HepG2 (cell line): ENCODE measurements around the gene C20orf204. TPM values are rescaled to one million over a fixed set of nuclear protein-coding genes. Genes with fewer than 3 reads are reported as not detected.

Experiments
- ATAC-seq: fragments of 200-7000 bp; cut with Tn5 transposase; 3 replicates; pipeline ENCODE4 v1.9.1; 2020; ENCODE audit warnings: mild to moderate bottlenecking, moderate library complexity
- BruUV-seq: library from RNA; stranded (reverse); fragments of 400-500 nt; replicated peaks from 2 replicates; lab custom pipeline; 2021; lab: Mats Ljungman, UMichigan
- CTCF ChIA-PET: fragments of 300-600 bp; formaldehyde crosslinking; extraction: SDS; loops from one replicate; lab custom pipeline; 2021; ENCODE audit warnings: low total read pairs, inconsistent platforms, low intra/inter-chr PET ratio; lab: Yijun Ruan, JAX
- POLR2A ChIA-PET: fragments of 350-600 bp; sonication (Branson Sonifier 250); formaldehyde crosslinking; loops from one replicate; lab custom pipeline; 2020; ENCODE audit warnings: antibody characterized with exemption, inconsistent platforms; lab: Yijun Ruan, JAX
- DNase-seq: peaks from one replicate; pipeline ENCODE4 v3.0.0-alpha.2; 2015; ENCODE audit warnings: low spot score
- FAIRE-seq: peaks from 3 replicates; lab custom pipeline; 2011; peaks lifted over from hg19 to GRCh38; lab: Jason Lieb, UNC
- H2AFZ ChIP-seq: one replicate; pipeline ENCODE4 v1.6.1; 2011; ENCODE audit warnings: low read length, inconsistent platforms
- H3K27ac ChIP-seq: fragments of 300-600 bp; 3 replicates; pipeline ENCODE4 v1.8.0; 2011; ENCODE audit warnings: mixed run types, mild to moderate bottlenecking, mixed read lengths, low read length, inconsistent platforms; ENCODE audit not compliant: insufficient read depth; ENCODE audit errors: extremely low read length
- H3K27me3 ChIP-seq, 2 experiments: fragments of 200-600 bp in 1 of 2; 2 replicates in 1 of 2; 3 replicates in 1 of 2; pipeline versions ENCODE4 v1.6.0 to v1.8.0; 2011; ENCODE audit warnings: low read length in 2 of 2, mild to moderate bottlenecking in 2 of 2, moderate library complexity in 2 of 2, inconsistent platforms in 1 of 2; ENCODE audit not compliant: insufficient read depth in 2 of 2, control insufficient read depth in 1 of 2
- H3K36me3 ChIP-seq, 2 experiments: fragments of 200-600 bp in 1 of 2; replicated peaks in 1 of 2; 2 replicates in 1 of 2; 3 replicates in 1 of 2; pipeline versions ENCODE4 v1.5.1 to v1.8.0; 2011; ENCODE audit warnings: low read length in 2 of 2, inconsistent platforms in 1 of 2; ENCODE audit not compliant: insufficient read depth in 2 of 2, control insufficient read depth in 1 of 2
- H3K4me1 ChIP-seq: 2 replicates; pipeline ENCODE4 v1.5.1; 2012; ENCODE audit warnings: low read length, inconsistent platforms; ENCODE audit not compliant: insufficient read depth
- H3K4me2 ChIP-seq: 2 replicates; pipeline ENCODE4 v1.6.0; 2011; ENCODE audit warnings: low read depth, low read length, inconsistent platforms
- H3K4me3 ChIP-seq, 3 experiments: fragments of 200-600 bp in 1 of 3; sonication (generic), shearing (Covaris generic) in 1 of 3; replicated peaks in 1 of 3; 2 replicates each; pipeline ENCODE4 v1.5.1; 2011 to 2016; ENCODE audit warnings: low read length in 3 of 3, inconsistent platforms in 2 of 3, low read depth in 2 of 3, mild to moderate bottlenecking in 2 of 3, control low read depth in 1 of 3, mixed read lengths in 1 of 3; ENCODE audit not compliant: insufficient read depth in 1 of 3
- H3K79me2 ChIP-seq: one replicate; pipeline ENCODE4 v1.6.1; 2011; ENCODE audit warnings: low read length, inconsistent platforms; ENCODE audit not compliant: insufficient read depth
- H3K9ac ChIP-seq: 2 replicates; pipeline ENCODE4 v1.6.0; 2011; ENCODE audit warnings: mild to moderate bottlenecking, low read depth, low read length, inconsistent platforms; ENCODE audit not compliant: insufficient read depth
- H3K9me3 ChIP-seq: 2 replicates; pipeline ENCODE4 v1.5.1; 2012; ENCODE audit warnings: mild to moderate bottlenecking, low read length
- H4K20me1 ChIP-seq: 2 replicates; pipeline ENCODE4 v1.6.0; 2011; ENCODE audit warnings: inconsistent platforms, mild to moderate bottlenecking, low read length, moderate library complexity; ENCODE audit not compliant: insufficient read depth
- AGO2 ChIP-seq: fragments of 200-400 bp; formaldehyde crosslinking; optimal IDR thresholded peaks from 2 replicates; pipeline ENCODE3; 2017; ENCODE audit warnings: mild to moderate bottlenecking, low read depth, low read length, moderate library complexity
- ATM ChIP-seq: fragments of 450-650 bp; IDR thresholded peaks from 2 replicates; pipeline ENCODE4 v1.7.1; 2017; ENCODE audit warnings: mild to moderate bottlenecking, borderline replicate concordance
- MED8 ChIP-seq: sonication (generic); formaldehyde crosslinking; IDR thresholded peaks from 2 replicates; pipeline ENCODE4 v1.8.1; 2023; ENCODE audit warnings: mild to moderate bottlenecking, missing genetic modification reagents; ENCODE audit not compliant: insufficient replicate concordance
- WGBS: methylation state at CpG from one replicate; pipeline ENCODE4 v1.1.6; 2017; ENCODE audit warnings: low lambda C conversion rate; 5-methylcytosine and 5-hydroxymethylcytosine counted together
- in situ Hi-C: cut with HindIII; loops from 2 replicates; pipeline ENCODE4 v1.10.0; 2017; ENCODE audit warnings: low pct_unique_long_range_greater_than_20kb; ENCODE audit not compliant: extremely low pct_ligation_motif_present
- intact Hi-C: fragments of 100-400 bp; cut with micrococcal nuclease; formaldehyde crosslinking; loops from one replicate; pipeline ENCODE4 v1.10.0; 2022; ENCODE audit not compliant: unreplicated experiment
- polyA plus RNA-seq, 8 experiments: library from polyadenylated mRNA; depleted of rRNA in 3 of 8; stranded (reverse) in 7 of 8; unstranded in 1 of 8; fragments of >200 nt; fragmentation: Illumina TruSeq in 4 of 8; extraction: Trizol in 4 of 8; gene quantifications; 2 replicates each; pipeline versions ENCODE4 v1.2.1 to v1.2.3, GENCODE V29; 2011 to 2016; ENCODE audit warnings: low read depth in 4 of 8, missing spikeins in 1 of 8, mixed read lengths in 1 of 8; ENCODE audit not compliant: insufficient read depth in 1 of 8
- total RNA-seq, 5 experiments: library from RNA; depleted of rRNA; stranded (reverse); fragments of >200 nt; fragmentation: Illumina TruSeq; extraction: Trizol; gene quantifications; 2 replicates each; pipeline ENCODE4 v1.2.3, GENCODE V29; 2016; ENCODE audit warnings: low read depth in 1 of 5
- TF ChIP-seq, protein P1 (sequence below): sonication (generic); formaldehyde crosslinking; IDR thresholded peaks from one replicate; pipeline ENCODE4 v1.5.1; 2020; ENCODE audit warnings: mild to moderate bottlenecking, missing genetic modification reagents; ENCODE audit errors: not compliant biosample characterization
- TF ChIP-seq, protein P2 (sequence below): fragments of 450-650 bp; IDR thresholded peaks from 2 replicates; pipeline ENCODE4 v1.6.1; 2016
- TF ChIP-seq, protein P3 (sequence below): sonication (generic); formaldehyde crosslinking; IDR thresholded peaks from 2 replicates; pipeline ENCODE4 v1.5.1; 2020; ENCODE audit warnings: mild to moderate bottlenecking, missing genetic modification reagents, moderate library complexity

C20orf204 gene
- total and polyA plus RNA-seq, 2 of the 13 experiments (the other 11 are each of a cell fraction or from before 2014, with no cell fraction given): 22.1 to 80.0 TPM

GRCh38 chr20:64075556-64075955, 39.6 kb downstream of the C20orf204 start (continued):
- TF ChIP-seq, protein P1, sequence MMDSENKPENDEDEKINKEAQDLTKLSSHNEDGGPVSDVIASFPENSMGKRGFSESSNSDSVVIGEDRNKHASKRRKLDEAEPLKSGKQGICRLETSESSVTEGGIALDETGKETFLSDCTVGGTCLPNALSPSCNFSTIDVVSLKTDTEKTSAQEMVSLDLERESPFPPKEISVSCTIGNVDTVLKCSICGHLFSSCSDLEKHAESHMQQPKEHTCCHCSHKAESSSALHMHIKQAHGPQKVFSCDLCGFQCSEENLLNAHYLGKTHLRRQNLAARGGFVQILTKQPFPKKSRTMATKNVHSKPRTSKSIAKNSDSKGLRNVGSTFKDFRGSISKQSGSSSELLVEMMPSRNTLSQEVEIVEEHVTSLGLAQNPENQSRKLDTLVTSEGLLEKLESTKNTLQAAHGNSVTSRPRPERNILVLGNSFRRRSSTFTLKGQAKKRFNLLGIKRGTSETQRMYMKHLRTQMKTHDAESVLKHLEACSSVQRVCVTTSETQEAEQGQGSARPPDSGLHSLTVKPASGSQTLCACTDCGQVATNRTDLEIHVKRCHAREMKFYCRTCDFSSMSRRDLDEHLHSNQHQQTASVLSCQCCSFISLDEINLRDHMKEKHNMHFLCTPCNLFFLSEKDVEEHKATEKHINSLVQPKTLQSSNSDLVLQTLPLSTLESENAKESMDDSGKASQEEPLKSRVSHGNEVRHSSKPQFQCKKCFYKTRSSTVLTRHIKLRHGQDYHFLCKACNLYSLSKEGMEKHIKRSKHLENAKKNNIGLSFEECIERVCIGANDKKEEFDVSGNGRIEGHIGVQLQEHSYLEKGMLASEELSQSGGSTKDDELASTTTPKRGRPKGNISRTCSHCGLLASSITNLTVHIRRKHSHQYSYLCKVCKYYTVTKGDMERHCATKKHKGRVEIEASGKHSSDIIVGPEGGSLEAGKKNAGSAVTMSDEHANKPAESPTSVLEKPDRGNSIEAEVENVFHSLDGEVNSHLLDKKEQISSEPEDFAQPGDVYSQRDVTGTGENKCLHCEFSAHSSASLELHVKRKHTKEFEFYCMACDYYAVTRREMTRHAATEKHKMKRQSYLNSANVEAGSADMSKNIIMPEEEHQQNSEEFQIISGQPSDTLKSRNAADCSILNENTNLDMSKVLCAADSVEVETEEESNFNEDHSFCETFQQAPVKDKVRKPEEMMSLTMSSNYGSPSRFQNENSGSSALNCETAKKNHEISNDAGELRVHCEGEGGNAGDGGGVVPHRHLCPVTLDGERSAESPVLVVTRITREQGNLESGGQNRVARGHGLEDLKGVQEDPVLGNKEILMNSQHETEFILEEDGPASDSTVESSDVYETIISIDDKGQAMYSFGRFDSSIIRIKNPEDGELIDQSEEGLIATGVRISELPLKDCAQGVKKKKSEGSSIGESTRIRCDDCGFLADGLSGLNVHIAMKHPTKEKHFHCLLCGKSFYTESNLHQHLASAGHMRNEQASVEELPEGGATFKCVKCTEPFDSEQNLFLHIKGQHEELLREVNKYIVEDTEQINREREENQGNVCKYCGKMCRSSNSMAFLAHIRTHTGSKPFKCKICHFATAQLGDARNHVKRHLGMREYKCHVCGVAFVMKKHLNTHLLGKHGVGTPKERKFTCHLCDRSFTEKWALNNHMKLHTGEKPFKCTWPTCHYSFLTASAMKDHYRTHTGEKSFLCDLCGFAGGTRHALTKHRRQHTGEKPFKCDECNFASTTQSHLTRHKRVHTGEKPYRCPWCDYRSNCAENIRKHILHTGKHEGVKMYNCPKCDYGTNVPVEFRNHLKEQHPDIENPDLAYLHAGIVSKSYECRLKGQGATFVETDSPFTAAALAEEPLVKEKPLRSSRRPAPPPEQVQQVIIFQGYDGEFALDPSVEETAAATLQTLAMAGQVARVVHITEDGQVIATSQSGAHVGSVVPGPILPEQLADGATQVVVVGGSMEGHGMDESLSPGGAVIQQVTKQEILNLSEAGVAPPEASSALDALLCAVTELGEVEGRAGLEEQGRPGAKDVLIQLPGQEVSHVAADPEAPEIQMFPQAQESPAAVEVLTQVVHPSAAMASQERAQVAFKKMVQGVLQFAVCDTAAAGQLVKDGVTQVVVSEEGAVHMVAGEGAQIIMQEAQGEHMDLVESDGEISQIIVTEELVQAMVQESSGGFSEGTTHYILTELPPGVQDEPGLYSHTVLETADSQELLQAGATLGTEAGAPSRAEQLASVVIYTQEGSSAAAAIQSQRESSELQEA (CRISPR knock-in tag): no peak

GRCh38 chr20:64076061-64076997, 40.3 kb downstream of the C20orf204 start:
- ATAC-seq (no peak), FAIRE-seq (no peak), DNase-seq (no peak)
- BruUV-seq: no TSS peak
- H2AFZ ChIP-seq: no peak overlapping the region
- no peak overlapping the region for H3K9ac ChIP-seq
- ChIA-PET POLR2A (no interaction called here), CTCF (no interaction called here)
- H3K79me2 ChIP-seq: no peaks in the 10 kb centered on the region
- no peaks in the 10 kb centered on the region for H4K20me1 ChIP-seq
- H3K36me3 ChIP-seq: no peaks in the 10 kb centered on the region
- in situ Hi-C loops (no loop called here), intact Hi-C loops (no loop called here)
- TF ChIP-seq MED8 (peak; percentile 18), AGO2 (peak; percentile 7), ATM (no peak)
- TF ChIP-seq, protein P2, sequence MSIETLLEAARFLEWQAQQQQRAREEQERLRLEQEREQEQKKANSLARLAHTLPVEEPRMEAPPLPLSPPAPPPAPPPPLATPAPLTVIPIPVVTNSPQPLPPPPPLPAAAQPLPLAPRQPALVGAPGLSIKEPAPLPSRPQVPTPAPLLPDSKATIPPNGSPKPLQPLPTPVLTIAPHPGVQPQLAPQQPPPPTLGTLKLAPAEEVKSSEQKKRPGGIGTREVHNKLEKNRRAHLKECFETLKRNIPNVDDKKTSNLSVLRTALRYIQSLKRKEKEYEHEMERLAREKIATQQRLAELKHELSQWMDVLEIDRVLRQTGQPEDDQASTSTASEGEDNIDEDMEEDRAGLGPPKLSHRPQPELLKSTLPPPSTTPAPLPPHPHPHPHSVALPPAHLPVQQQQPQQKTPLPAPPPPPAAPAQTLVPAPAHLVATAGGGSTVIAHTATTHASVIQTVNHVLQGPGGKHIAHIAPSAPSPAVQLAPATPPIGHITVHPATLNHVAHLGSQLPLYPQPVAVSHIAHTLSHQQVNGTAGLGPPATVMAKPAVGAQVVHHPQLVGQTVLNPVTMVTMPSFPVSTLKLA: peak; percentile 59; the same call in 1 of the 2 replicates
- TF ChIP-seq, protein P3, sequence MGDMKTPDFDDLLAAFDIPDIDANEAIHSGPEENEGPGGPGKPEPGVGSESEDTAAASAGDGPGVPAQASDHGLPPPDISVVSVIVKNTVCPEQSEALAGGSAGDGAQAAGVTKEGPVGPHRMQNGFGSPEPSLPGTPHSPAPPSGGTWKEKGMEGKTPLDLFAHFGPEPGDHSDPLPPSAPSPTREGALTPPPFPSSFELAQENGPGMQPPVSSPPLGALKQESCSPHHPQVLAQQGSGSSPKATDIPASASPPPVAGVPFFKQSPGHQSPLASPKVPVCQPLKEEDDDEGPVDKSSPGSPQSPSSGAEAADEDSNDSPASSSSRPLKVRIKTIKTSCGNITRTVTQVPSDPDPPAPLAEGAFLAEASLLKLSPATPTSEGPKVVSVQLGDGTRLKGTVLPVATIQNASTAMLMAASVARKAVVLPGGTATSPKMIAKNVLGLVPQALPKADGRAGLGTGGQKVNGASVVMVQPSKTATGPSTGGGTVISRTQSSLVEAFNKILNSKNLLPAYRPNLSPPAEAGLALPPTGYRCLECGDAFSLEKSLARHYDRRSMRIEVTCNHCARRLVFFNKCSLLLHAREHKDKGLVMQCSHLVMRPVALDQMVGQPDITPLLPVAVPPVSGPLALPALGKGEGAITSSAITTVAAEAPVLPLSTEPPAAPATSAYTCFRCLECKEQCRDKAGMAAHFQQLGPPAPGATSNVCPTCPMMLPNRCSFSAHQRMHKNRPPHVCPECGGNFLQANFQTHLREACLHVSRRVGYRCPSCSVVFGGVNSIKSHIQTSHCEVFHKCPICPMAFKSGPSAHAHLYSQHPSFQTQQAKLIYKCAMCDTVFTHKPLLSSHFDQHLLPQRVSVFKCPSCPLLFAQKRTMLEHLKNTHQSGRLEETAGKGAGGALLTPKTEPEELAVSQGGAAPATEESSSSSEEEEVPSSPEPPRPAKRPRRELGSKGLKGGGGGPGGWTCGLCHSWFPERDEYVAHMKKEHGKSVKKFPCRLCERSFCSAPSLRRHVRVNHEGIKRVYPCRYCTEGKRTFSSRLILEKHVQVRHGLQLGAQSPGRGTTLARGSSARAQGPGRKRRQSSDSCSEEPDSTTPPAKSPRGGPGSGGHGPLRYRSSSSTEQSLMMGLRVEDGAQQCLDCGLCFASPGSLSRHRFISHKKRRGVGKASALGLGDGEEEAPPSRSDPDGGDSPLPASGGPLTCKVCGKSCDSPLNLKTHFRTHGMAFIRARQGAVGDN (CRISPR knock-in tag): peak; percentile 5; the same call in 1 of the 2 replicates
- no peak overlapping the region for H3K27ac ChIP-seq
- H3K9me3 ChIP-seq: no peaks in the 10 kb centered on the region
- H3K27me3 ChIP-seq: no peaks in the 10 kb centered on the region
- H3K4me1 ChIP-seq: peaks cover 30% of the 10 kb centered on the region
- H3K4me2 ChIP-seq: no peak overlapping the region
- no peak overlapping the region for H3K4me3 ChIP-seq
- 91% methylated on average over 15 of the region's 22 CpGs for WGBS
